ENCODE data around the gene ABCB1. TPM values are rescaled to one million over a fixed set of nuclear protein-coding genes. Genes with fewer than 3 reads are reported as not detected.

ABCB1 gene
- total and polyA plus RNA-seq, 2 of the 13 experiments (the other 11 are each of a cell fraction or from before 2014, with no cell fraction given) = 42.8 to 52.6 TPM

- Histone ChIP-seq H3K36me3 (replicated peaks in 1 of 2; ENCODE audit: control insufficient read depth in 1 of 2, insufficient read depth in 2 of 2, low read length in 2 of 2) (peaks cover 0 to 41% of the 10 kb centered on the region in 2 experiments; a peak in 3 of 5 replicates), H3K27ac (ENCODE audit: extremely low read length, insufficient read depth, low read length) (no peak overlapping the region), H3K9me3 (ENCODE audit: low read length) (no peaks in the 10 kb centered on the region), H3K79me2 (ENCODE audit: insufficient read depth, low read length) (no peaks in the 10 kb centered on the region), H3K4me2 (ENCODE audit: low read depth, low read length) (0 out of 2 replicates have a peak overlapping the region, but pooled peaks have one; percentile 7), H3K4me1 (ENCODE audit: insufficient read depth, low read length) (peaks cover 19% of the 10 kb centered on the region), H3K9ac (ENCODE audit: insufficient read depth, low read depth, low read length) (no peak overlapping the region), H3K4me3 (replicated peaks in 1 of 3; ENCODE audit: insufficient read depth in 1 of 3, low read depth in 2 of 3, low read length in 3 of 3) (no peak overlapping the region), H2AFZ (ENCODE audit: low read length) (no peak overlapping the region), H3K27me3 (ENCODE audit: control insufficient read depth in 1 of 2, insufficient read depth in 2 of 2, low read length in 2 of 2) (no peaks in the 10 kb centered on the region), H4K20me1 (ENCODE audit: insufficient read depth, low read length) (no peaks in the 10 kb centered on the region)
- intact Hi-C loops (cut with micrococcal nuclease; ENCODE audit: unreplicated experiment) (loop anchor here (2.0 kb wide), 1 partner anchor 20 kb away; no protein-coding TSS in a partner anchor), in situ Hi-C loops (cut with HindIII; ENCODE audit: extremely low pct_ligation_motif_present, low pct_unique_long_range_greater_than_20kb) (no loop called here)
- DNase-seq (ENCODE audit: low spot score) (peak; percentile 90), ATAC-seq (peak; percentile 95), FAIRE-seq (peak; percentile 78)
- no TSS peak for BruUV-seq (replicated peaks)
- WGBS (ENCODE audit: low lambda C conversion rate) = 27% methylated on average over 7 of the region's 7 CpGs
- ChIA-PET POLR2A (no interaction called here), CTCF (ENCODE audit: low intra/inter-chr PET ratio, low total read pairs) (no interaction called here)
- no peak for TF ChIP-seq ZNF597 (CRISPR knock-in tag; IDR thresholded peaks at IDR 0.05)
- TF ChIP-seq CREM (IDR thresholded peaks at IDR 0.05) = peak; percentile 29; the same call in 1 of the 2 replicates
- TF ChIP-seq CREM (CRISPR knock-in tag; IDR thresholded peaks at IDR 0.05) = no peak
- TF ChIP-seq PRDM4 (CRISPR knock-in tag; IDR thresholded peaks at IDR 0.05; ENCODE audit: borderline replicate concordance) = no peak
- no peak for TF ChIP-seq ZNF18 (CRISPR knock-in tag; IDR thresholded peaks at IDR 0.05; ENCODE audit: insufficient replicate concordance)
- TF ChIP-seq SSRP1 (CRISPR knock-in tag; IDR thresholded peaks at IDR 0.05) = no peak
- TF ChIP-seq, protein P1, sequence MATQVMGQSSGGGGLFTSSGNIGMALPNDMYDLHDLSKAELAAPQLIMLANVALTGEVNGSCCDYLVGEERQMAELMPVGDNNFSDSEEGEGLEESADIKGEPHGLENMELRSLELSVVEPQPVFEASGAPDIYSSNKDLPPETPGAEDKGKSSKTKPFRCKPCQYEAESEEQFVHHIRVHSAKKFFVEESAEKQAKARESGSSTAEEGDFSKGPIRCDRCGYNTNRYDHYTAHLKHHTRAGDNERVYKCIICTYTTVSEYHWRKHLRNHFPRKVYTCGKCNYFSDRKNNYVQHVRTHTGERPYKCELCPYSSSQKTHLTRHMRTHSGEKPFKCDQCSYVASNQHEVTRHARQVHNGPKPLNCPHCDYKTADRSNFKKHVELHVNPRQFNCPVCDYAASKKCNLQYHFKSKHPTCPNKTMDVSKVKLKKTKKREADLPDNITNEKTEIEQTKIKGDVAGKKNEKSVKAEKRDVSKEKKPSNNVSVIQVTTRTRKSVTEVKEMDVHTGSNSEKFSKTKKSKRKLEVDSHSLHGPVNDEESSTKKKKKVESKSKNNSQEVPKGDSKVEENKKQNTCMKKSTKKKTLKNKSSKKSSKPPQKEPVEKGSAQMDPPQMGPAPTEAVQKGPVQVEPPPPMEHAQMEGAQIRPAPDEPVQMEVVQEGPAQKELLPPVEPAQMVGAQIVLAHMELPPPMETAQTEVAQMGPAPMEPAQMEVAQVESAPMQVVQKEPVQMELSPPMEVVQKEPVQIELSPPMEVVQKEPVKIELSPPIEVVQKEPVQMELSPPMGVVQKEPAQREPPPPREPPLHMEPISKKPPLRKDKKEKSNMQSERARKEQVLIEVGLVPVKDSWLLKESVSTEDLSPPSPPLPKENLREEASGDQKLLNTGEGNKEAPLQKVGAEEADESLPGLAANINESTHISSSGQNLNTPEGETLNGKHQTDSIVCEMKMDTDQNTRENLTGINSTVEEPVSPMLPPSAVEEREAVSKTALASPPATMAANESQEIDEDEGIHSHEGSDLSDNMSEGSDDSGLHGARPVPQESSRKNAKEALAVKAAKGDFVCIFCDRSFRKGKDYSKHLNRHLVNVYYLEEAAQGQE (IDR thresholded peaks at IDR 0.05; ENCODE audit: borderline replicate concordance in 1 of 2, low read depth in 1 of 2, low read length in 2 of 2) = no peak
- TF ChIP-seq ZNF687 (CRISPR knock-in tag; IDR thresholded peaks at IDR 0.05) = no peak
- no peak for TF ChIP-seq ZNF670 (CRISPR knock-in tag; IDR thresholded peaks at IDR 0.05; ENCODE audit: borderline replicate concordance)
Observed at GRCh38 chr7:87548123-87548919, 52.4 kb downstream of the ABCB1 start.
